ENCODE data around the gene SIM1. TPM values are rescaled to one million over a fixed set of nuclear protein-coding genes. Genes with fewer than 3 reads are reported as not detected.

The SIM1 gene
- polyA plus RNA-seq, 1 donor, result 0.03 TPM

- DNase-seq, result no peak
- Histone ChIP-seq H3K27ac (ENCODE audit: low read length) (no peak overlapping the region), H3K36me3 (ENCODE audit: control insufficient read depth, insufficient read depth, low read length) (no peaks in the 10 kb centered on the region)
These were observed 4.6 kb upstream of the SIM1 start for GRCh38 chr6:100469101-100469859.

GRCh38 chr6:100468016-100468622 is 3.4 kb upstream of the SIM1 start:
- DNase-seq, result no peak
- H3K4me3 ChIP-seq (ENCODE audit: low read length), result no peak overlapping the region
- peaks cover 97% of the 10 kb centered on the region for H3K27me3 ChIP-seq (ENCODE audit: control insufficient read depth, insufficient read depth, low read length)
- H3K4me1 ChIP-seq (ENCODE audit: control insufficient read depth, insufficient read depth, low read length), result peaks cover 12% of the 10 kb centered on the region
- 18% methylated on average over 3 of the region's 6 CpGs for WGBS (ENCODE audit: insufficient coverage, low lambda C conversion rate)
- no peak overlapping the region for H3K27ac ChIP-seq (ENCODE audit: low read length)
- H3K9me3 ChIP-seq (ENCODE audit: control insufficient read depth, low read depth, low read length), result peaks cover 17% of the 10 kb centered on the region
- no peaks in the 10 kb centered on the region for H3K36me3 ChIP-seq (ENCODE audit: control insufficient read depth, insufficient read depth, low read length)

More at GRCh38 chr6:100469101-100469859, 4.6 kb upstream of the SIM1 start:
- Histone ChIP-seq H3K4me3 (ENCODE audit: low read length) (no peak overlapping the region), H3K27me3 (ENCODE audit: control insufficient read depth, insufficient read depth, low read length) (peaks cover 95% of the 10 kb centered on the region), H3K9me3 (ENCODE audit: control insufficient read depth, low read depth, low read length) (peaks cover 15% of the 10 kb centered on the region), H3K4me1 (ENCODE audit: control insufficient read depth, insufficient read depth, low read length) (peaks cover 12% of the 10 kb centered on the region)
- WGBS (ENCODE audit: insufficient coverage, low lambda C conversion rate), result no CpG with 5 or more reads among the region's 44 CpGs

- Histone ChIP-seq H3K27ac (ENCODE audit: low read length) (no peak overlapping the region), H3K4me3 (ENCODE audit: low read length) (no peak overlapping the region), H3K27me3 (ENCODE audit: control insufficient read depth, insufficient read depth, low read length) (peaks cover 97% of the 10 kb centered on the region), H3K9me3 (ENCODE audit: control insufficient read depth, low read depth, low read length) (peaks cover 17% of the 10 kb centered on the region), H3K4me1 (ENCODE audit: control insufficient read depth, insufficient read depth, low read length) (peaks cover 12% of the 10 kb centered on the region), H3K36me3 (ENCODE audit: control insufficient read depth, insufficient read depth, low read length) (no peaks in the 10 kb centered on the region)
- DNase-seq, result peak in 1 of 2 donors; percentile 58
- no CpG with 5 or more reads among the region's 49 CpGs for WGBS (ENCODE audit: insufficient coverage, low lambda C conversion rate)
These were observed 2.7 kb upstream of the SIM1 start for GRCh38 chr6:100467129-100468015.

GRCh38 chr6:100466410-100467128 is 1.8 kb upstream of the SIM1 start:
- H3K9me3 ChIP-seq (ENCODE audit: control insufficient read depth, low read depth, low read length), result peaks cover 17% of the 10 kb centered on the region
- peak in 1 of 2 donors; percentile 24 for DNase-seq
- H3K4me1 ChIP-seq (ENCODE audit: control insufficient read depth, insufficient read depth, low read length), result peaks cover 12% of the 10 kb centered on the region
- no peaks in the 10 kb centered on the region for H3K36me3 ChIP-seq (ENCODE audit: control insufficient read depth, insufficient read depth, low read length)
- no peak overlapping the region for H3K27ac ChIP-seq (ENCODE audit: low read length)
- WGBS (ENCODE audit: insufficient coverage, low lambda C conversion rate), result 0% methylated on average over 2 of the region's 21 CpGs
- peaks cover 98% of the 10 kb centered on the region for H3K27me3 ChIP-seq (ENCODE audit: control insufficient read depth, insufficient read depth, low read length)
- H3K4me3 ChIP-seq (ENCODE audit: low read length), result no peak overlapping the region

GRCh38 chr6:100465701-100466409 is 1.1 kb upstream of the SIM1 start:
- Histone ChIP-seq H3K9me3 (ENCODE audit: control insufficient read depth, low read depth, low read length) (peaks cover 17% of the 10 kb centered on the region), H3K4me1 (ENCODE audit: control insufficient read depth, insufficient read depth, low read length) (peaks cover 12% of the 10 kb centered on the region), H3K27me3 (ENCODE audit: control insufficient read depth, insufficient read depth, low read length) (peaks cover 99% of the 10 kb centered on the region), H3K4me3 (ENCODE audit: low read length) (no peak overlapping the region), H3K27ac (ENCODE audit: low read length) (no peak overlapping the region), H3K36me3 (ENCODE audit: control insufficient read depth, insufficient read depth, low read length) (no peaks in the 10 kb centered on the region)
- 0% methylated on average over 1 of the region's 20 CpGs for WGBS (ENCODE audit: insufficient coverage, low lambda C conversion rate)
- DNase-seq, result no peak

- Histone ChIP-seq H3K4me3 (ENCODE audit: low read length) (peak overlapping the region; percentile 14), H3K4me1 (ENCODE audit: control insufficient read depth, insufficient read depth, low read length) (peaks cover 12% of the 10 kb centered on the region)
- DNase-seq, result no peak
These were observed 414 bp downstream of the SIM1 start for GRCh38 chr6:100464162-100464851.

GRCh38 chr6:100463630-100464161 is 1.0 kb downstream of the SIM1 start:
- Histone ChIP-seq H3K4me1 (ENCODE audit: control insufficient read depth, insufficient read depth, low read length) (peaks cover 12% of the 10 kb centered on the region), H3K36me3 (ENCODE audit: control insufficient read depth, insufficient read depth, low read length) (no peaks in the 10 kb centered on the region), H3K27ac (ENCODE audit: low read length) (no peak overlapping the region), H3K4me3 (ENCODE audit: low read length) (no peak overlapping the region), H3K27me3 (ENCODE audit: control insufficient read depth, insufficient read depth, low read length) (peaks cover 98% of the 10 kb centered on the region), H3K9me3 (ENCODE audit: control insufficient read depth, low read depth, low read length) (peaks cover 13% of the 10 kb centered on the region)
- DNase-seq, result no peak
- 0% methylated on average over 1 of the region's 24 CpGs for WGBS (ENCODE audit: insufficient coverage, low lambda C conversion rate)

More at GRCh38 chr6:100464162-100464851, 414 bp downstream of the SIM1 start:
- Histone ChIP-seq H3K36me3 (ENCODE audit: control insufficient read depth, insufficient read depth, low read length) (no peaks in the 10 kb centered on the region), H3K27me3 (ENCODE audit: control insufficient read depth, insufficient read depth, low read length) (peaks cover 98% of the 10 kb centered on the region), H3K9me3 (ENCODE audit: control insufficient read depth, low read depth, low read length) (peaks cover 15% of the 10 kb centered on the region), H3K27ac (ENCODE audit: low read length) (no peak overlapping the region)
- WGBS (ENCODE audit: insufficient coverage, low lambda C conversion rate), result no CpG with 5 or more reads among the region's 46 CpGs

GRCh38 chr6:100462706-100463629 is 1.8 kb downstream of the SIM1 start:
- no peaks in the 10 kb centered on the region for H3K36me3 ChIP-seq (ENCODE audit: control insufficient read depth, insufficient read depth, low read length)
- H3K4me1 ChIP-seq (ENCODE audit: control insufficient read depth, insufficient read depth, low read length), result peaks cover 12% of the 10 kb centered on the region
- peaks cover 20% of the 10 kb centered on the region for H3K9me3 ChIP-seq (ENCODE audit: control insufficient read depth, low read depth, low read length)
- no peak overlapping the region for H3K4me3 ChIP-seq (ENCODE audit: low read length)
- WGBS (ENCODE audit: insufficient coverage, low lambda C conversion rate), result 12% methylated on average over 7 of the region's 13 CpGs
- DNase-seq, result no peak
- peaks cover 98% of the 10 kb centered on the region for H3K27me3 ChIP-seq (ENCODE audit: control insufficient read depth, insufficient read depth, low read length)
- H3K27ac ChIP-seq (ENCODE audit: low read length), result no peak overlapping the region
